ENCODE results near the gene GABRB3. TPM values are rescaled to one million over a fixed set of nuclear protein-coding genes. Genes with fewer than 3 reads are reported as not detected.

The GABRB3 gene
- total RNA-seq, 2 experiments from 2014 or later, result 0.16 TPM; not detected in 1

- Mint-ChIP-seq H3K9me3 (peaks cover 12% of the 10 kb centered on the region), H3K27ac (no peak overlapping the region), H3K36me3 (ENCODE audit: low read depth) (no peaks in the 10 kb centered on the region), H3K4me1 (ENCODE audit: low read depth) (no peaks in the 10 kb centered on the region), H3K27me3 (no peaks in the 10 kb centered on the region), H3K4me3 (no peak overlapping the region)
- ChIA-PET CTCF (no interaction called here), POLR2A (no interaction called here)
- DNase-seq (no peak), ATAC-seq (no peak)
- no peak for TF ChIP-seq CTCF (IDR thresholded peaks at IDR 0.05)
- intact Hi-C loops (cut with micrococcal nuclease), result no loop called here
These were observed 268.9 kb downstream of the GABRB3 start for GRCh38 chr15:26504009-26504408.

Other genes with a start within 250 kb of the GABRB3 start
- gene GABRA5, start 94.0 kb upstream of the GABRB3 start, total RNA-seq, result not detected
- not detected for gene GABRG3, start 198.1 kb upstream of the GABRB3 start, total RNA-seq

Data from activated CD8-positive, alpha-beta T cell treated with anti-CD3 and anti-CD28 coated beads for 36 hours (primary cell).